Glutamatergic neuron (in vitro differentiated cells): ENCODE measurements around the gene TCF15. TPM values are rescaled to one million over a fixed set of nuclear protein-coding genes. Genes with fewer than 3 reads are reported as not detected.

Experiments used
- DNase-seq: peaks from one replicate; pipeline ENCODE4 v3.0.0; 2022
- H3K27ac Mint-ChIP-seq: one replicate; pipeline ENCODE4 v1.8.0; 2020; ENCODE audit warnings: mild to moderate bottlenecking, mixed read lengths, inconsistent platforms; ENCODE audit not compliant: unreplicated experiment
- H3K27me3 Mint-ChIP-seq: one replicate; pipeline ENCODE4 v1.8.0; 2020; ENCODE audit warnings: mild to moderate bottlenecking, moderate library complexity, mixed read lengths, inconsistent platforms; ENCODE audit not compliant: unreplicated experiment
- H3K36me3 Mint-ChIP-seq: one replicate; pipeline ENCODE4 v1.8.0; 2020; ENCODE audit warnings: mild to moderate bottlenecking, mixed read lengths, inconsistent platforms; ENCODE audit not compliant: unreplicated experiment
- H3K4me1 Mint-ChIP-seq: one replicate; pipeline ENCODE4 v1.8.0; 2020; ENCODE audit warnings: mild to moderate bottlenecking, low read depth, mixed read lengths, inconsistent platforms; ENCODE audit not compliant: unreplicated experiment
- H3K4me3 Mint-ChIP-seq: one replicate; pipeline ENCODE4 v1.8.0; 2020; ENCODE audit warnings: mild to moderate bottlenecking, mixed read lengths, inconsistent platforms; ENCODE audit not compliant: unreplicated experiment
- H3K9me3 Mint-ChIP-seq: one replicate; pipeline ENCODE4 v1.8.0; 2020; ENCODE audit warnings: mild to moderate bottlenecking, moderate library complexity, mixed read lengths, inconsistent platforms; ENCODE audit not compliant: unreplicated experiment
- total RNA-seq: library from RNA; stranded (reverse); fragmentation: NEBNext Ultra II Directional; extraction: Animal tissue kit (Norgen Biotek cat#: 25700); gene quantifications from one replicate; pipeline ENCODE4 v1.2.1, GENCODE V29; 2021; ENCODE audit not compliant: unreplicated experiment
- TF ChIP-seq, protein P1 (sequence below): fragments of 200-600 bp; sonication (generic); IDR thresholded peaks from one replicate; pipeline ENCODE4 v1.5.0; 2021; ENCODE audit not compliant: partially characterized antibody, unreplicated experiment

TCF15 gene
- total RNA-seq, 1 donor from 2014 or later, result 19.7 TPM

DNA sequence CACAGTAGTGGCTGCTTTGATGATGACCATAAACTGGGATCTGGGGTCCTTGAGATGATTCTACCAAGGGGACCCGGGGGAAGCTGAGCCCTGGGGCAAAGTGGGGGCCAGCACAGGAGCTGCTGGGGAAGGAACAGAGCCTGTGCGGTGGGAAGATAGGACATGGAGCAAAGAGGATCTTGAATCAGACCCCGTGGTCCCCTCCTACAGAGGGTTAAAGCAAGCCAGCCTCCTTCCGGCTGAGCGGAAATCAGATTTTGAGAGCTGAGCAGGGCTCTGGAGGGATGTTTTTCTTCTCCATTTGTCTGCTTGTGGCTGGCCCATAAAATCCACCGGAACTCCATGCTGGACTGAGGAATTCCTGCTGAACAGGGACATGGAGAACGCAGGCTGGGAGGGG lies 10.1 kb upstream of the TCF15 start:
- TF ChIP-seq, protein P1, sequence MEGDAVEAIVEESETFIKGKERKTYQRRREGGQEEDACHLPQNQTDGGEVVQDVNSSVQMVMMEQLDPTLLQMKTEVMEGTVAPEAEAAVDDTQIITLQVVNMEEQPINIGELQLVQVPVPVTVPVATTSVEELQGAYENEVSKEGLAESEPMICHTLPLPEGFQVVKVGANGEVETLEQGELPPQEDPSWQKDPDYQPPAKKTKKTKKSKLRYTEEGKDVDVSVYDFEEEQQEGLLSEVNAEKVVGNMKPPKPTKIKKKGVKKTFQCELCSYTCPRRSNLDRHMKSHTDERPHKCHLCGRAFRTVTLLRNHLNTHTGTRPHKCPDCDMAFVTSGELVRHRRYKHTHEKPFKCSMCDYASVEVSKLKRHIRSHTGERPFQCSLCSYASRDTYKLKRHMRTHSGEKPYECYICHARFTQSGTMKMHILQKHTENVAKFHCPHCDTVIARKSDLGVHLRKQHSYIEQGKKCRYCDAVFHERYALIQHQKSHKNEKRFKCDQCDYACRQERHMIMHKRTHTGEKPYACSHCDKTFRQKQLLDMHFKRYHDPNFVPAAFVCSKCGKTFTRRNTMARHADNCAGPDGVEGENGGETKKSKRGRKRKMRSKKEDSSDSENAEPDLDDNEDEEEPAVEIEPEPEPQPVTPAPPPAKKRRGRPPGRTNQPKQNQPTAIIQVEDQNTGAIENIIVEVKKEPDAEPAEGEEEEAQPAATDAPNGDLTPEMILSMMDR, result no peak

DNA sequence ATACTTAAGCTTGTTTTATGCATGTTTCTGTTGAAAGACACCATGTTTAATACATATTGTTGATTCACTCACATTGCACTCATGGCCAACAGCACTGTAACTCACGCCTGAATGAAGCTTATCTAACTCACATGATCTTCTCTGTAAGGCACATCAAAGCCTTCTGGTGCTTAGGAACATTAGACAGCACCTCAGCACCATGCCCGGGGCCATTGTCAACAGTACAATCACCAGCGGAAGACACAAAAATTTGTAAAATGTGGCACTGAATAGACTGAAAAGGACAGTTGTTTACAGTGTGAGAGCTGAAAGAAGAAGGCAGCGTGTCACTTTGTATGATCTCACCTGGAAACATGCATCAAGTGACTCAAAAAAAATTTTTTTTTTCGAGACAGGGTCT lies 8.9 kb upstream of the TCF15 start:
- Mint-ChIP-seq H3K4me3 (no peak overlapping the region), H3K27me3 (peaks cover 2% of the 10 kb centered on the region), H3K27ac (no peak overlapping the region), H3K4me1 (no peaks in the 10 kb centered on the region), H3K36me3 (peaks cover 17% of the 10 kb centered on the region), H3K9me3 (peaks cover 3% of the 10 kb centered on the region)
- TF ChIP-seq, protein P1, result no peak
- DNase-seq, result no peak

More for the DNA sequence above, 10.1 kb upstream of the TCF15 start:
- no peak for DNase-seq
- Mint-ChIP-seq H3K36me3 (peaks cover 22% of the 10 kb centered on the region), H3K4me3 (no peak overlapping the region), H3K27me3 (peaks cover 2% of the 10 kb centered on the region), H3K4me1 (peaks cover 6% of the 10 kb centered on the region), H3K9me3 (peaks cover 4% of the 10 kb centered on the region), H3K27ac (no peak overlapping the region)

DNA sequence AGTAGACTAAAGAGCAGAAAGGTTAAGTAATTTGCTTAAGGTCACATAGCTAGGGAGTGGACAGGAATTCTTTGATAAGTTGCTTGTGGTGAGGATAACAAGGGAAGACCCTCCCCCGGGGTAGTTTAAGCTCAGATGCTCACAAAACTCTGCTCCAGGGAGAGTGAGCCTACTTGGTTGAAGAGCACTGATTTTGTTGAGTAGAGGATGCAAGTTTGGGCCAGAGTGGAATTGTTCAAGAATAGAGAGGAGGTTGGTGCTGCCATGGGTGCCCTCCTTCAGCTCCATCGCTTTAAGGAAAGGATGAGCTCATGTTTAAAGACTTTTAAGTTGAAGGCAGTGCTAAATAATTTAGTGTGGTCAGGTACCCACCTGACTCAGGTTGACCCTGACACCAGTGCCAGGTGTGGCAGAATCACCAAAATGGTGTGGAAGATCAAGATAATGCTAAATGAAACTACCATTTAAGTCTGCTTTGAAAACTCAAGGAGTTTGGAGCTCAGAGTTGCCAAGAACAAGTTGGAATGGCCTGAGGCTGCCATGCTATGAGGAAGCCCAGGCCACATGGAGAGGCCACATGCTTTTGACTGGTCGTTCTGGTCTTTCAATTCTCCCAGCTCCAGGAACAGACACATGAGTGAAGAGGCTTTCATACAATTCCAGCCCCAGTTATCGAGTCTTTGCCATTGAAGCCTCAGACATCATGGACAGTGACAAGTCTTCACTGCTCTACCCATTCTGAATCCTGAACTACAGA lies 8.0 kb upstream of the TCF15 start:
- H3K27me3 Mint-ChIP-seq, result peaks cover 3% of the 10 kb centered on the region
- H3K36me3 Mint-ChIP-seq, result peaks cover 17% of the 10 kb centered on the region
- H3K4me1 Mint-ChIP-seq, result no peaks in the 10 kb centered on the region
- H3K9me3 Mint-ChIP-seq, result peaks cover 3% of the 10 kb centered on the region
- peak overlapping the region; percentile 10 for H3K4me3 Mint-ChIP-seq
- TF ChIP-seq, protein P1, result no peak
- no peak overlapping the region for H3K27ac Mint-ChIP-seq
- DNase-seq, result no peak

DNA sequence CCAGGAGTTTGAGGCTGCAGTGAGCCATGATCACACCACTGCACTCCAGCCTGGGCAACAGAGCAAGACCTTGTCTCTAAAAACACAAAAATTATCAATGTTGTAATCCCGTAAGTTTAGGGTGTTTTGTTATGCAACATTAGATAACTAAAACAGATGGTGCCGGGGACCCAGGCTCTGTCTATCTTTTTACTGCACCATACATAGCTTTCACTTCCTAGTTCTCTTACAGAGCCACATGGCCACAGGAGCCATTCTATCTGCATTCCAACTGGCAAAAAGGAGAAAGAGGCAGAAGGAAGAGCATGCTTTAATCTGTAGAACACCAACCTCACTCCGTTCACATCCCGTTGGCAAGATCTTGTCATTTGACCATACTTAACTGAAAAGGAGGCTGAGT lies 5.4 kb upstream of the TCF15 start:
- H3K4me3 Mint-ChIP-seq, result no peak overlapping the region
- H3K27me3 Mint-ChIP-seq, result peaks cover 11% of the 10 kb centered on the region
- TF ChIP-seq, protein P1, result no peak
- no peak overlapping the region for H3K27ac Mint-ChIP-seq
- peaks cover 3% of the 10 kb centered on the region for H3K9me3 Mint-ChIP-seq
- H3K4me1 Mint-ChIP-seq, result peaks cover 14% of the 10 kb centered on the region
- H3K36me3 Mint-ChIP-seq, result peaks cover 17% of the 10 kb centered on the region
- DNase-seq, result no peak

DNA sequence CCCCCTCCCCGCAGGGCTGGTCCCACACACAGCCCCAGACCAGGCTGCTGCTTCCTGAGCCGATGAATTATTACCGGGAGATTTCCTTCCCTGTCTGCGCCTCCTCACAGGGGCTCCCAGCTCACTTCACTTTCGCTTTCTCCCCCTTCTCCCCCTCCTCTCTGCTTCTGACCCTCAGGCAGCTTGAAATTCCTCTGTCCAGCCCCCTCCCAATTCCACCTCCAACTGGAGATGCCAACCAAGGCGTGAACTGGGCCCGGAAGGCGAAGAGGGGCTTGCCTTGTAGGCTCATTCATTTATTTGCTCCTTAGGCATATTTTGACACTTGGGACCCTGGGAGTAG lies 1.7 kb upstream of the TCF15 start:
- Mint-ChIP-seq H3K4me3 (peak overlapping the region; percentile 38), H3K27ac (no peak overlapping the region), H3K27me3 (peaks cover 15% of the 10 kb centered on the region), H3K9me3 (peaks cover 4% of the 10 kb centered on the region), H3K4me1 (peaks cover 31% of the 10 kb centered on the region), H3K36me3 (no peaks in the 10 kb centered on the region)
- TF ChIP-seq, protein P1, result no peak
- DNase-seq, result no peak
